Type B pancreatic cell (in vitro differentiated cells): ENCODE data around the gene PRKAR2B. TPM values are rescaled to one million over a fixed set of nuclear protein-coding genes. Genes with fewer than 3 reads are reported as not detected.

Experiments used
- DNase-seq: peaks from one replicate; pipeline ENCODE4 v3.0.0; 2021; ENCODE audit warnings: mixed read lengths; ENCODE audit not compliant: unreplicated experiment; ENCODE audit errors: extremely low spot score
- H3K27ac Mint-ChIP-seq: 2 replicates; pipeline ENCODE4 v1.8.0; 2021; ENCODE audit warnings: mild to moderate bottlenecking, mixed read lengths
- H3K27me3 Mint-ChIP-seq: 2 replicates; pipeline ENCODE4 v1.8.0; 2021; ENCODE audit warnings: mixed read lengths
- H3K36me3 Mint-ChIP-seq: 2 replicates; pipeline ENCODE4 v1.8.0; 2021; ENCODE audit warnings: mixed read lengths
- H3K4me1 Mint-ChIP-seq: one replicate; pipeline ENCODE4 v1.8.0; 2021; ENCODE audit warnings: mixed read lengths; ENCODE audit not compliant: unreplicated experiment
- H3K4me3 Mint-ChIP-seq: 2 replicates; pipeline ENCODE4 v1.8.0; 2021; ENCODE audit warnings: mild to moderate bottlenecking, mixed read lengths
- H3K9me3 Mint-ChIP-seq: 2 replicates; pipeline ENCODE4 v1.8.0; 2021; ENCODE audit warnings: mixed read lengths
- total RNA-seq: library from RNA; stranded (reverse); gene quantifications from 2 replicates; pipeline ENCODE4 v1.2.1, GENCODE V29; 2021; ENCODE audit warnings: low replicate concordance
- TF ChIP-seq, protein P1 (sequence below): fragments of 200-600 bp; sonication (generic); conservative IDR thresholded peaks from 2 replicates; pipeline ENCODE4 v1.5.0; 2021; ENCODE audit warnings: antibody characterized with exemption, mild to moderate bottlenecking

The PRKAR2B gene
- total RNA-seq, 1 donor from 2014 or later = 7.2 TPM

DNA sequence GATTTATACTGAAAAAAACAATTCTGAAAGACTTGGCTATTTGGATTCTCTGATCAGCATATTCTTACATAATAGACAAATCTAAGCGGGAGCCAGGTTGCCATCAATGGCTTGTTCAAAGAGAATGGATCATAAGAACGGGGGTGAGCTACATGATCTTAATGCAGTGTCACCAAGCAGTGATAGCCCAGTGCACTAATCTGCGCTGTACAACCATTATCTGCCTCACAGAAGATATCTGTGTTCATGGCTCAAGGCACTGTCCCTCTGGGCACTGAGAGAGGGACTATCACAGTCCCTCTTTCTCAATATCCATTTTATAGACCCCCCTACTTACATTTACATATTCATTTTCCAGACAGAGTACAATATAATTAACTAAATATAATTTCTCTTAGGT is 22.9 kb upstream of the PRKAR2B start:
- Mint-ChIP-seq H3K27me3 (no peaks in the 10 kb centered on the region), H3K4me3 (no peak overlapping the region), H3K4me1 (peaks cover 13% of the 10 kb centered on the region), H3K9me3 (no peaks in the 10 kb centered on the region), H3K36me3 (no peaks in the 10 kb centered on the region), H3K27ac (no peak overlapping the region)
- TF ChIP-seq, protein P1, sequence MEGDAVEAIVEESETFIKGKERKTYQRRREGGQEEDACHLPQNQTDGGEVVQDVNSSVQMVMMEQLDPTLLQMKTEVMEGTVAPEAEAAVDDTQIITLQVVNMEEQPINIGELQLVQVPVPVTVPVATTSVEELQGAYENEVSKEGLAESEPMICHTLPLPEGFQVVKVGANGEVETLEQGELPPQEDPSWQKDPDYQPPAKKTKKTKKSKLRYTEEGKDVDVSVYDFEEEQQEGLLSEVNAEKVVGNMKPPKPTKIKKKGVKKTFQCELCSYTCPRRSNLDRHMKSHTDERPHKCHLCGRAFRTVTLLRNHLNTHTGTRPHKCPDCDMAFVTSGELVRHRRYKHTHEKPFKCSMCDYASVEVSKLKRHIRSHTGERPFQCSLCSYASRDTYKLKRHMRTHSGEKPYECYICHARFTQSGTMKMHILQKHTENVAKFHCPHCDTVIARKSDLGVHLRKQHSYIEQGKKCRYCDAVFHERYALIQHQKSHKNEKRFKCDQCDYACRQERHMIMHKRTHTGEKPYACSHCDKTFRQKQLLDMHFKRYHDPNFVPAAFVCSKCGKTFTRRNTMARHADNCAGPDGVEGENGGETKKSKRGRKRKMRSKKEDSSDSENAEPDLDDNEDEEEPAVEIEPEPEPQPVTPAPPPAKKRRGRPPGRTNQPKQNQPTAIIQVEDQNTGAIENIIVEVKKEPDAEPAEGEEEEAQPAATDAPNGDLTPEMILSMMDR = no peak
- DNase-seq = no peak

DNA sequence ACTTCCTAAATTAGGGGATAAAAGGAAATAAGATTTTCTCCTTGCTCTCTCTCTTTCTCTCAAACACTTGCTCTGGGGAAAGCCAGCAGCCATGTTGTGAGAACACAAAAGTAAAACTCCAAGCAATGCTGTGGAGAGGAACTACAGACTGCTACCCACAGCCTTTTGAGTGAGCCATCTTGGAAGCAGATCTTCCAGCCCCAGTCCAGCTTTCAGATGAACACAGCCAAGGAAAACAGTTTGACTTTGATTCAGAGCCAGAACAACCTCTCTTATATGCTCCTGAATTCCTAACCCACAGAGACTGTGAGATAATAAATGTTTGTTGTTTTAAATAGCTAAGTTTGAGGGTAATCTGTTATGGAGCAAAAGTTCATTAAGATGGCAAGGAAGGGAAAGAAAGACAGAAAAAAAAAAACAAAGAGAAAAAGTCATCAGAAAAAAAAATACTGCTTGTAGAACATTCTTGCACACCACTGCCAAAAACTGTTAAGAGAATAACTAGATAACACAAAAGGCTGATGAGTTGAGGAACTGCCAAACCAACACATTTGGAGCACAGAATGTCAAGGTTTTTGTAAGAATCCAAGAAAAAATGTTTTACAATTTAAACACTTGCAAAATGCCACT is 20.9 kb upstream of the PRKAR2B start:
- TF ChIP-seq, protein P1 = no peak
- Mint-ChIP-seq H3K36me3 (no peaks in the 10 kb centered on the region), H3K4me1 (peaks cover 17% of the 10 kb centered on the region), H3K27ac (no peak overlapping the region), H3K27me3 (no peaks in the 10 kb centered on the region), H3K4me3 (no peak overlapping the region), H3K9me3 (no peaks in the 10 kb centered on the region)
- no peak for DNase-seq

DNA sequence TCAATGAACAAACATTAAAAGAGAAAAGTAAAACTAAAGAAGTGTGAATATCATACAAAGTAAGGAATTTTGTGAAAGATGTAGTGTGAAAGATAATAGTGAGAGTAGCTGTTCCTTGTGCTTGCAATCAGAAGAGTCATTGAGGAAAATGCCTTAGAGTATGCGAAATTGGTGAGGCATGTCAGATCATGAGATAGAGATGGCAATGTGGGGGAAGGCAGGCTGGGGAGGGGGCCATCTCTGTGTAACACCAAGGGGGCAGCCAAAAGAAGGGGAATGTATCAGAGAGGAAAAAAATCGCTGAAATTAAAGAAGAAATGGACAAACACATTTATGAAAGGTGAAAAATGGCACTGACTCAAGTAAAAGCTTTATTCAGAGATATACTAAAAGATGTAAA is 19.6 kb upstream of the PRKAR2B start:
- Mint-ChIP-seq H3K4me1 (peaks cover 17% of the 10 kb centered on the region), H3K36me3 (no peaks in the 10 kb centered on the region), H3K27ac (peak overlapping the region; percentile 25), H3K27me3 (no peaks in the 10 kb centered on the region), H3K9me3 (no peaks in the 10 kb centered on the region), H3K4me3 (no peak overlapping the region)
- no peak for DNase-seq
- TF ChIP-seq, protein P1 = no peak

DNA sequence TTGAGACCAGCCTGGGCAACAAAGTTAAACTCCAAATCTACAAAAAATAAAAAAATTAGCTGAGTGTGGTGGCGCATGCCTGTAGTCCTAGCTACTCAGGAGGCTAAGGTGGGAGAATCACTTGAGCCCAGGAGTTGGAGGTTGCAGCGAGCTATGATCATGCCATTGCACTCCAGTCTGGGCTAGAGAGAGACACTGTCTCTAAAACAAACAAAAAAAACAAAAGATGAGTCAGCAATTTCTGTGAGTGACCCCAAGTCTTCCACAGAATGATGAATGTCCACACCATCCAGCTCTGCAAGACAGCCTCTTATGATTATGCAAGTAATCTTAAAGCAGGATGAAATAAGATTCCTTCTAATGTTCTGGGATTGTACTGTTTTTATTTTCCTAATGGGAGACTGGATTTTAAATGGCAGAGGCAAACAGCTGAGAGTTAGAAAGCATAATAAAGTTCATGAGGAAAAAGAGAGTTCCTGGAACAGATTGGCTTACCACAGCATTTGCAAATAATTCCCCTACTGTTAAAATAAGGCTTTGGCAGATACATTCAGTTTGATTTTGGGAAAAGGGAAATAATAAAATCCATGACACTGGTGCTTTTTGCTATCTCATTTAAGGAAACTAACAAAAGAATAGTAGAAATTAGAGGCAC is 18.9 kb upstream of the PRKAR2B start:
- H3K9me3 Mint-ChIP-seq = no peaks in the 10 kb centered on the region
- no peaks in the 10 kb centered on the region for H3K27me3 Mint-ChIP-seq
- TF ChIP-seq, protein P1 = no peak
- H3K4me3 Mint-ChIP-seq = peak overlapping the region; percentile 63
- H3K27ac Mint-ChIP-seq = peak overlapping the region; percentile 45
- H3K4me1 Mint-ChIP-seq = peaks cover 17% of the 10 kb centered on the region
- H3K36me3 Mint-ChIP-seq = no peaks in the 10 kb centered on the region
- DNase-seq = no peak

DNA sequence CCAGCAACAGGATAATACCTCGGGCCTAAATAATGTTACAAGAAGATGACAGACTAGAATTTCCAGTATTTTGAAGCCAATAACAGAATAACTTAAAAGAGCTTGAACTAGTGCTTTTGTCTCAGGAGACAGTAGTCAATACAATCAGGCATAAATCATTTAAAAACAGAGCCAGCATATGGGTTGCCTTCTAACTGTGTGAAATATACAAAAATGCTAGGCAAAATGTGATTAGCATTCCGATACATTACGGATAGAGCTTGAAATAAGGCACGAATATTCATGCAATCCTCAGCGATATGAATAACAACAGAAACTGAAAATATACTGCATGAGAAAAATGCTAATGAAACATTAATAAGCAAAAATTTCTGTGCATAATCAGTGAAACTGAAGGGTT is 18.3 kb upstream of the PRKAR2B start:
- peak overlapping the region; percentile 63 for H3K4me3 Mint-ChIP-seq
- DNase-seq = no peak
- no peaks in the 10 kb centered on the region for H3K27me3 Mint-ChIP-seq
- TF ChIP-seq, protein P1 = no peak
- peaks cover 17% of the 10 kb centered on the region for H3K4me1 Mint-ChIP-seq
- peak overlapping the region; percentile 45 for H3K27ac Mint-ChIP-seq
- H3K36me3 Mint-ChIP-seq = no peaks in the 10 kb centered on the region
- H3K9me3 Mint-ChIP-seq = no peaks in the 10 kb centered on the region
